Activated CD8-positive, alpha-beta memory T cell treated with anti-CD3 and anti-CD28 coated beads, Interleukin-2, amount 50 U/mL, for 24 hours (primary cell): ENCODE measurements around the gene DUSP7.

ENCODE experiments used
- DNase-seq: peaks from one replicate; pipeline ENCODE4 v3.0.0-alpha.2; 2020; ENCODE audit errors: extremely low read depth

The DUSP7 gene

DNA sequence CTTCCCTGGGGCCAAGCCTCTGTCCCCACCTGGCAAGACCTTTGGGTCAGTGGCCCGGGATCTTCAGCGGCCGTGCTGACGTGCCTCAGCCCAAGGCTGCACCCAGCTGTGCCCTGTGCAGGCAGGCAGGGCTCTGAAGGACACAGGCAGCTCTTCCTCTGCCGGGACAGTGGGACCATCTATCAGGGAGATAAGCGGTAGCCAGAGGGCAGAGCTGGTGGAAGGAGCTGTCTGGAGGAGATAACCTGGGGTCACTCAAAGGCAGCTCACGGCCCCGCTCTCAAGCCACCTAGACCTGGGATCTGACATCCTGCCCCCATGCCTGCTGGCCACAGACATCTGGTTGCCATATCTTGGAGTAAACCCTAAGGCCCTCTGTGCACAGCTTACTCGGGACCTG, 27.3 kb downstream of the DUSP7 start:
- DNase-seq, result no peak

GRCh38 chr3:52028572-52028971, 27.8 kb downstream of the DUSP7 start:
- DNase-seq, result no peak

DNA sequence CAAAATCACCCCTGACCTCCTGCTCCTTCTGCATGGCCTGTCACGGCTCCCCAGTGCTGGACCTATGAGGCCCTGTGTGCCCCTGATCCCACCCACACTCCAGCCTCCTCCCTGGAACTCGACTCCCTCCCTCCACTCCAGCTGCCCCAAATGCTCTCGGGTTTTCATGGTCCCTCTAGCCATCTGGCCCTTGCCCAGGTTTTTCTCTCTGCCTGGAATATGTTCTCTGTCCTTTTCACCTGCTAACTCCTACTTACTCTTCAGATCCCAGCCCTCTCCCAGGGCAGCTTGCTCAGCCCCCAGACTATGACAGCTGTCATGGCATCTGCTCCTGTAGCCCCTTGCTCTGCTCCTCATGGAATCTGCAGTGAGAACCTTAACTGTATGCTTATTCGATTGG, 30.3 kb downstream of the DUSP7 start:
- DNase-seq, result no peak

DNA sequence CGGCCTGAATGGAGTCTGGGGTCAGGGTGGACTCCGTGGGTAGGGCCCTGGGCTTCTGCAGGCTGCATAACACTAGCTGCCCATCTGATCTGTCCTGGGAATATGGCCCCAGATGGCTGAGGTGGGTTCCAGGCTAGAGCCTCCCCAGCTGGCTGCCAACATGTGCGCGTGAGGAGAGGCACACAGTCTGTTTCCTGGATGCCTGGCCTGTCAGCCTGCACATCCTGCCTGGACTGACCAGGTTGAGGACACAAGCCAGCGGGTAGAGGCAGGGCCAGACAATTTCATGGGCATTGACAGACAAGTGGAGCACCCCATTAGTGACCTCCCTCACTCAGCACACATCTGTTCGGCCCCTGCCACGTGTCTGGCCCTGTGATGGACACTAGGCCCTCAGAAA, 30.9 kb downstream of the DUSP7 start:
- no peak for DNase-seq

DNA sequence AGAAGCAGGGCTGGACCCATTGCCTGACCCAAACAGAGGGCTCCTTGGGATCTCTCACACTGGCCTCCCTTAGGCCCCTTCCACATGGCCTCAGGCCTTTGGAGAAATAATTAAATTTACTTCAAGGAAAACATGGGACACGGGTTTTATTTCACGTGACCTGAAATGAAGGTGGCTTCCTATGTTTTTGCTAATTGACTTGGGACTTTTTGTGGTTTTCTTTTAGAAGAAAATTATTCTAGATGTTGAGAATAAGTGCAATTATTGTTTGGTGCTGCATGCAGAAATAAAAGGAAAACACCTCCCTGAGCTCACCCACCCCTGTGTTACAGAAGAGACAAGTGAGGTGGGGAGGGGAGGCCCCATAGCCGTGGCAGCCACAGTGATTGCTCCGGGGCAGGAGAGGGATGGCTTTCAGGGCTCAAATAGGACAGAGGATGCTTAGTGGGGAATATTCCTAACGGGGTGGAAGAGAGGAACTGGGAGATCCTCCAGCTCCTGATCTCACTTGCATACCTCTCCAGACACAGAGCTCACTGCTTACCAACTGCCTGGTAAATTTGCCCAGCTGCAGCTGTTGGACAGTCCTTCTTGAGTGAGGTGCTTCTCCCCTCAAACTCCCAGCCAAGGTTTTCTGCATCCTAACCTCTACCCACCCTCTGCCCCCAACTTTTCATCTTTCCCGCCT, 31.5 kb downstream of the DUSP7 start:
- DNase-seq, result no peak

DNA sequence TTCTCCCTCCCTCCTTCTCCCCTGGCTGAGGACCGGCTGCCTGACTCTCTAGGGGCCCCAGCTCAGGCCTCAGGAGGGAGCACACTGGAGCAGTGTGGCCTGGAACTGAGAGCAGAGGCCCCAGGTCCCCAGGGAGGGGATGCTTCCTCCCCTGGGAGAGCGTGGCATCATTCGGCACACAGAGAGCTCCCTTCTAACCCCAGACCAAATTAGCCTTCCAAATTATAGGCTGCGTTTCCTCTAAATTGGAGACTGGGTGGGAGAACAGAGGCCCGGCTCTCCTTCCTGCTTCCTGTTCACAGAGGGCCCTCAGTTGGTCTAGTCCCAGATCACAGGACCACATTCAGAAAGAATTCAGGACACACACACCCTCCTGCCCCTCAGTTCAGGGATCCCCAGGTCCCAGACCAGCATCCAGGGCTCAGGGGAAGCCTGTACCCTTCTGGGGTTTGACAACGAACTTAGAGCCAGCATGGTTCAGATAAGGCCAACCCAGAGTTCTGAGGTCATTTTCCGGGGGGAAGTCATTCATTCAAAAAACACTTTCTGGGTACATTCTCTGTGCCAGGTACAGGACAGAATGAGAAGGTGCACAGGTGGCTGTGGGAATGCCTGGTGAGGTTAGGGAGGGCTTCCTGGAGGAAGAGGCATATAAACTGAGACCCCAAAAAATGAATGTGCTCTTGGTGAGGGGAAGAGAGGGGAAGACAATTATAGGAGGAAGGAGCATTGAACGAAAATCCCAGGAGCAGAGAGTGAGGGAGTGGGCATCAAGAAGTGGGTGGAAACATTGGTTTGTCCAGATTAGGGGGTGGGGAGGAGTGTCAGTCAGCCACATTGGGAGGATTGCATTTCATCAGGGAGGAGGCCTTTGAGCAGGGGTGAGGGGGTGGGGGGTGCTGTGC, 32.3 kb downstream of the DUSP7 start:
- DNase-seq, result no peak

DNA sequence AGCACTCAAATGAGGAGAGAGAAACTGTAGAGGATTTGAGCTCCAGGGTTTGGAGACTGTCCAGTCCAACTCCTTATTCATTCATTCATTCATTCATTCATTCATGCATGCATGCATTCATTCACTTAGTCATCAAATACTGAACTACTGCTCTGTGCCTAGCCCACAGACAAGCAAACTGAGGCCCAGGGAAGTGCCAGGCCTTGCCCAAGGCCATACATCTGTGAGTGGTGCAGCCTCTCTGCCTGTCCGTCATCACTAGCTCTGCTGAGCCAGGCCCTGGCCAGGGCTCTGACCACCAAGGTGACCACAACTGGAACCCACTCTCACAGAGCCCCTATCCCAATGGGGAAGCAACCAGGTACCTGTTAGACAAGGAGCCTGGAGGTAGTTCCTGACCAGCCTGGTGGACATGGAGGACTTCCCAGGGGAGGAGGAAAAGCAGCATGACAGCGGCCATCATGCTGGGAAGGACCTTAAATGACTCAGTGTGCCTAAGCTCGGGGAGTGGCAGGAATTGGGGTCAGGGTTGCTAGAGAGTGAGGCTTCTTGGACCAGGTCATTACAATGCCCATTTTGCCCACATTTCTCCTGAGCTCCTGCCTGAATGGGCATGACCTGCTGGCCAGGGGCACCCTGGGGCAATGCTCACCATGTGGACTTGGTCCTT, 33.1 kb downstream of the DUSP7 start:
- DNase-seq, result no peak

- DNase-seq, result no peak
Measured at GRCh38 chr3:52022323-52023100, 33.9 kb downstream of the DUSP7 start.

GRCh38 chr3:52021489-52022268, 34.7 kb downstream of the DUSP7 start:
- DNase-seq, result no peak

GRCh38 chr3:52020796-52021195, 35.6 kb downstream of the DUSP7 start:
- no peak for DNase-seq

DNA sequence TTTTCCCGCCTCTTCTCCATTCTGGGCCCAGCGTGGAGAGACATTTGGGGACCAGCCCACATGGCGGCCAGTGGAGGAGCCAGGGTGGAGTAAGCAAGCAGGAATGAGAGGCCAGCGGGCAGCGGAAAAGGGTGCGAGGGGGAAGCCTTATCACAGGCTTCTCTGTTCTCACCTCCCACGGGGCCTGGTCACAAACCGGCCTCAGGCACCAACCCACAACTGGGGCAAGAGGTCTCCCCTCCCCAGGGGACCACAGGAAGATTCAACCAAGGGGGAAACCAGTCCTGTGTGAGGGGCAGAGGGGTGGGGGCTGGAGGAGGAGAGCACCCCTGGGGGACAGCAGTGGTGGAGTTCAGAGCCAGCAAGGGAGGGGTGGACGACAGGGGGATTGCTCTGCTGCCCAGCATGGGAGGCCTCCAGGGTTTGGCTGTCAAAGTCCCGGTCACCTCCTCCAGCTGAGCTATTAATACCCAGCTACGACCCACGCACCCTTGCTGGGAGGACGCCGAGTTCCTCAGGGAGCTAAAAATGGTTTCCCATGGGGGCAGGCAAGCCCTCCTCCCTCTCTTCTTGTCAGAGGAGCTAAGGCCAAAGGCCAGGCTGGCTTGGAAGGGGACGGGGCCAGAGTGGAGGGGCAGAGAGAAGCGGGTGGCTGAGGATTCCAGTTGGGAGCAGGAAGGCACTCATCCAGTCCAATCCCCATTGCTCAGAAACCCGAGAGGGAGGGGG, 36.9 kb downstream of the DUSP7 start:
- no peak for DNase-seq

DNA sequence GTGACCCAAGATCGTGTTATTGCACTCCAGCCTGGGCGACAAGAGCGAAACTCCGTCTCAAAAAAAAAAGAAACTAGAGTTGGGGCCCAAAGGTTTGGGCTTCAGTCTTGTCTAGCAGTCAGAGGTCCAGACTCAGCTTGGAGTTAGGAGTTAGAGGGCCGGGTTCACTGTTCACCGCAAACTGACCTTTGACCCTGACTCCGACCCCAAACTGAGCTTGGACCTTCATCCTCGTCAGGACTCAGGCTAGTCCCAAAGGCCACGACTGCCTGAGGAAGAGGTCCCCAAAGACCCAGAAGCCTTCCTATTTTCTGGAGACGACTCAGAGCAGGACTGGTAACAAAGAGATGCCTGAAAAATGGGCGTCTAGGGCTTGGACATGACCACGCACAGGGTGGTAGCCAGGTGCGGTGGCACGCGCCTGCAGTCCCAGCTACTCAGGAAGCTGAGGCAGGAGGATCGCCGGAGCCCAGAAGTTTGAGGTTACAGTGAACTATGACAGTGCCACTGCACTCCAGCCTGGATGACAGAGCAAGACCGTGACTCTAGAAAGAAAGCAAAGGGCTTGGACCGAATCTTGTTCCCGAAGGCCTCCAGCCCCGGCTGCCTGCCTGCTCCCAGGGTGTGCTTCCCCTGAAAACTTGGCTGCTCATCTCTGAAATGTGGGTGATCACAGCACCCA, 37.9 kb downstream of the DUSP7 start:
- no peak for DNase-seq

- no peak for DNase-seq
Measured at GRCh38 chr3:52017586-52017985, 38.8 kb downstream of the DUSP7 start.

DNA sequence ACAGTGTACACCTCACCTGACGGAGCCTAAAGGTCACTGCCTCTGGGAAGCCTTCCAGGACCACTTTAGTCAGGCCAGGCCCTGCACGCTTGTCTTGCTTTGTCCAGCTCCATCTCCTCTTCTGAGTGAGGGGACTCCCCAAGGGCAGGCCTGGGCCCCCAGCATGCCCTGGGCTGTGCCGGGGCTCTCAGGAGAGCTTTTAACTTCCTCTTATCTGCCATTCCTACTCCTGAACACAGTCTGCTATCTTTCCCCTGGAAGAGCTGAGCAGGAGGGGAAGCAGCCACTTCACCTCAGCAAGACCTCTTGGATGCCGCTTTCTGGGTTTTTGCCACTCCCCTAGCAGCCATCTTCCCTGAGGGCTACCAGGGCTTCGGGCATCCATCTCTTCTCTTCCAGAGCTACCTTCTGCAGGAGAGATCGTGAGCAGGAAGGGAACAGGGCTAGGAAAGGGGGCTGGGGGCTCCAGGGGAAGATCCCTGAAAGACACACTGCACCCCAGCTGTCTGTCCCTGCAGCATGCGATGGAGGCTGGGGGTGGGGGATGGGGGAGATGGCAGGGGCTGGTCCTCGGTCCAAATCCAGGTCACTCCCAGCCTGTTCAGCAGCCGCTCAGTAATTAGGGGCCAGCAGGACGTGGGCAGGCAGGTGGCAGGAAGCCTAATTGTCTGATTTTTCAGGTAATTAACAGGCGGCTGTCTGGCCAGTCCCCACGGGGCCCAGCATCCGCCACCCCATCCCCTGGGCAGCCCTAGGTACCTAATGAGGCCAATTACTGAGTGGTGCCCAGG, 40.7 kb downstream of the DUSP7 start:
- DNase-seq, result no peak

DNA sequence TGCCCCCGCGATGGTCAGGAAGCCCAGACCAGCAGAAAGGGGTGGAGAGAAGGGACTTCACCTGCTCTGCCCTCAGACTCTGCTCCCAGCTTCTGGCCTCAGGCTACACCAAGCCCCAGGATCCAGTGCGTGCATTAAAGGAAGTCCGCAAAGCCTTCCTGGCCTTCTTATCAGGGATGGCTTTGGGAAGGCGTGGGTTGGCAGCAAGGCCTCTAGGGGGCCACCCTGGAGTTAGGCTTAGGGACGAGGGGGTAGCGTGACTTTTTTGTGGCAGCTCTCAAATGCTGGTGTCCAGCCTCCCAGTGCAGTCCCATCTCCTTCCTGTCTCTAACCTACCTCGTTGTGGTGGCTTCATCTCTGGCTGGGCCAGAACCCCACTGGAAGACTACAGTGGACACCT, 41.8 kb downstream of the DUSP7 start:
- no peak for DNase-seq

DNA sequence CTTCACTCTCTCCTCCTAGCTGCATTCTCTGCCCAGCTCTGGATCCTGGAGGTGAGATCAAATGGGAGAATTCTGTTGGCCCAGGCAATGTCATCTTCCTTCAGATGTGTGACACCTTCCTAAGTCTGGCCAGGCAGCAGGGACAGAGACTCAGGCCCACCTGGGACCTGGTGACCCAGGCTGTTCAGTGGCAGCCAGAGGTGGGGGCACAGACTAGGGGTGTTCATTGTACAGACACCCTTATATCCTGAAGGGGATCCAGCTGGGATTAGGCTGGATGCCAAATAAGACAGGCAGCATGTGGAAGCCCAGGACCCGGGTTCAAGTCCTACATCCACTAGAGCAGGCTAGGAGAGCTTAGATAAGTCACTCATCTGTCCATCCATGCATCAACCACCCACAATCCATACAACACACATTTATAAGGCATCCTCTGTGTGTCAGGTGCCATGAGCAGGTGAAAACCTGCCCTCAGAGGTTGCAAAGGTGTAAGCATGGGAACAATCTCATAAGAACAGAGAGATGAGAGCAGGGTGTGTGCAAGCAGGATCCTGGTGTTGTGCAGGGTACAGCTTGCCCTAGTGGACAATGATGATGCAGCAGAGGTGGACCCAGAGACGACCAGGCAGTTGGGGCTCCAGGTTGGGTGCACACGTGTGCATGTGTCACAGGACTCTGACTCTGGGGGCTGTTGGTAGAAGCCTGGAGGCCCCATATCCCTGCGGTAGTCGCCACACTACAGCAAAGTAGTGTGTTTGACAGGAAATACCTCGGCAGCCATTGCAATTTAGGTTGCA, 42.4 kb downstream of the DUSP7 start:
- DNase-seq, result no peak

DNA sequence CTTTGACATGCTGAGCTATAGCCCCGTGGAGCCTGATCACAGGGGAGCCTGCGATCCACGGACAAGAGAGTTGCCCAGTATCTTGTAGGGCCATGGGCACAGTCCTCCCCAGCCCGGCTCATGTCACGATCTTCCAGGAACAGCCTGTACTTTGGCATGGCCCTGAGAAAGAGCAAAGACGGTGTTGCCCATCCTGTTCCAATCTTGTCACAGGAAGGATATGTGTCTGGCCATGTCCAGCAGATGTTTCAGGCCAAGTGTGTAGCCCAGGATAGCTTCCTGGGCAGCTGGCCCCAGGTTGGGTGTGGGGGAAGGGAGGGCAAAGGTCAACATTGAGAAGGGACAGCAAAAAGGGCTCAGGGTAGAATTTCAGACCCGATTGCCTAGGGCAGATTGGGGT, 43.7 kb downstream of the DUSP7 start:
- DNase-seq, result no peak

DNA sequence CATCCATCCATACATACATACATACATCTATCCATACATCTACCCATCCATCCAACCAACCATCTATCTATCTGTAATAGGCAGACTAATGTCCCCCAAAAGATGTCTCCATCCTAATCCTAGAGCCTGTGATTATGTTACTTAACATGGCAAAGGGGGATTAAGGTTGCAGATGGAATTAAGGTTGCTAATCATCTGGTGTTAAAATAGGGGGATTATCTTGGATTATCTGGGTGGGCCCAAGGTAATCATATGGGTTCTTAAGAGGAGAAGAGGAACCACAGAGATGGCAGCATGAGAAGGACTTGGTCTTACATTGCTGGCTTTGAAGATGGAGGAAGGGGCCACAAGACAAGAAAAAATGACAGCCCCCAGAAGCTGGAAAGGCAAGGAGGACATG, 45.9 kb downstream of the DUSP7 start:
- DNase-seq, result no peak
